Measurements from ENCODE around the gene LUZP2.

- TF ChIP-seq, protein P1, sequence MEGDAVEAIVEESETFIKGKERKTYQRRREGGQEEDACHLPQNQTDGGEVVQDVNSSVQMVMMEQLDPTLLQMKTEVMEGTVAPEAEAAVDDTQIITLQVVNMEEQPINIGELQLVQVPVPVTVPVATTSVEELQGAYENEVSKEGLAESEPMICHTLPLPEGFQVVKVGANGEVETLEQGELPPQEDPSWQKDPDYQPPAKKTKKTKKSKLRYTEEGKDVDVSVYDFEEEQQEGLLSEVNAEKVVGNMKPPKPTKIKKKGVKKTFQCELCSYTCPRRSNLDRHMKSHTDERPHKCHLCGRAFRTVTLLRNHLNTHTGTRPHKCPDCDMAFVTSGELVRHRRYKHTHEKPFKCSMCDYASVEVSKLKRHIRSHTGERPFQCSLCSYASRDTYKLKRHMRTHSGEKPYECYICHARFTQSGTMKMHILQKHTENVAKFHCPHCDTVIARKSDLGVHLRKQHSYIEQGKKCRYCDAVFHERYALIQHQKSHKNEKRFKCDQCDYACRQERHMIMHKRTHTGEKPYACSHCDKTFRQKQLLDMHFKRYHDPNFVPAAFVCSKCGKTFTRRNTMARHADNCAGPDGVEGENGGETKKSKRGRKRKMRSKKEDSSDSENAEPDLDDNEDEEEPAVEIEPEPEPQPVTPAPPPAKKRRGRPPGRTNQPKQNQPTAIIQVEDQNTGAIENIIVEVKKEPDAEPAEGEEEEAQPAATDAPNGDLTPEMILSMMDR (IDR thresholded peaks at IDR 0.05), result no peak
- no peak for TF ChIP-seq POLR2A (IDR thresholded peaks at IDR 0.05)
- no peak for TF ChIP-seq POLR2AphosphoS5 (IDR thresholded peaks at IDR 0.05)
These were observed 16.8 kb downstream of the LUZP2 start for GRCh38 chr11:24513479-24514218.
